GM18502 (cell line): Measurements from ENCODE around the gene DHX29.
"Not testable (repeated sequence)": the region's sequence is repeated elsewhere in the genome, so short reads cannot be mapped to it uniquely, and the experiment has no call there.

Experiments used
- ATAC-seq: cut with Tn5 transposase; IDR thresholded peaks from one replicate; pipeline ENCODE4 v1.9.1; 2021; ENCODE audit warnings: mild to moderate bottlenecking; ENCODE audit not compliant: unreplicated experiment, poor library complexity

Gene DHX29

GRCh38 chr5:55318237-55318636, 10.7 kb upstream of the DHX29 start:
- ATAC-seq: not testable (repeated sequence)

- ATAC-seq: no peak
These were observed 9.3 kb upstream of the DHX29 start for GRCh38 chr5:55316837-55317236.

- no peak for ATAC-seq
These were observed 8.8 kb upstream of the DHX29 start for GRCh38 chr5:55316289-55316688.

GRCh38 chr5:55313870-55314617, 6.5 kb upstream of the DHX29 start:
- no peak for ATAC-seq

- ATAC-seq: peak; percentile 17
These were observed 851 bp upstream of the DHX29 start for GRCh38 chr5:55308254-55308836.

GRCh38 chr5:55306641-55307382, 682 bp downstream of the DHX29 start:
- ATAC-seq: no peak

GRCh38 chr5:55305345-55305744, 2.1 kb downstream of the DHX29 start:
- ATAC-seq: no peak

- ATAC-seq: no peak
These were observed 2.9 kb downstream of the DHX29 start for GRCh38 chr5:55304584-55304983.

GRCh38 chr5:55303238-55303690, 4.2 kb downstream of the DHX29 start:
- no peak for ATAC-seq

GRCh38 chr5:55300890-55301289, 6.6 kb downstream of the DHX29 start:
- ATAC-seq: no peak

- no peak for ATAC-seq
These were observed 12.6 kb downstream of the DHX29 start for GRCh38 chr5:55294935-55295334.

GRCh38 chr5:55290991-55291390, 16.5 kb downstream of the DHX29 start:
- no peak for ATAC-seq

GRCh38 chr5:55289808-55290207, 17.7 kb downstream of the DHX29 start:
- ATAC-seq: no peak

- no peak for ATAC-seq
These were observed 21.0 kb downstream of the DHX29 start for GRCh38 chr5:55286411-55286933.

GRCh38 chr5:55278778-55279177, 28.7 kb downstream of the DHX29 start:
- no peak for ATAC-seq

GRCh38 chr5:55276771-55277170, 30.7 kb downstream of the DHX29 start:
- no peak for ATAC-seq

- no peak for ATAC-seq
These were observed 49.2 kb downstream of the DHX29 start for GRCh38 chr5:55258339-55258738.

GRCh38 chr5:55254802-55255201, 52.7 kb downstream of the DHX29 start:
- no peak for ATAC-seq

GRCh38 chr5:55250064-55250463, 57.4 kb downstream of the DHX29 start:
- ATAC-seq: no peak

- no peak for ATAC-seq
These were observed 65.7 kb downstream of the DHX29 start for GRCh38 chr5:55241746-55242145.

- no peak for ATAC-seq
These were observed 70.7 kb downstream of the DHX29 start for GRCh38 chr5:55236800-55237199.
